Stimulated activated CD4-positive, alpha-beta T cell treated with anti-CD3 and anti-CD28 coated beads, Interleukin-1b, Interleukin-23, amount 100 ng/mL, for 48 hours (primary cell): ENCODE data around the gene AGAP1.

Experiments used
- DNase-seq: peaks from one replicate; pipeline ENCODE4 v3.0.0-alpha.2; 2020

The AGAP1 gene

GRCh38 chr2:235697041-235697440 is 203.2 kb downstream of the AGAP1 start:
- DNase-seq, result no peak

GRCh38 chr2:235698028-235698427 is 204.2 kb downstream of the AGAP1 start:
- no peak for DNase-seq

DNA sequence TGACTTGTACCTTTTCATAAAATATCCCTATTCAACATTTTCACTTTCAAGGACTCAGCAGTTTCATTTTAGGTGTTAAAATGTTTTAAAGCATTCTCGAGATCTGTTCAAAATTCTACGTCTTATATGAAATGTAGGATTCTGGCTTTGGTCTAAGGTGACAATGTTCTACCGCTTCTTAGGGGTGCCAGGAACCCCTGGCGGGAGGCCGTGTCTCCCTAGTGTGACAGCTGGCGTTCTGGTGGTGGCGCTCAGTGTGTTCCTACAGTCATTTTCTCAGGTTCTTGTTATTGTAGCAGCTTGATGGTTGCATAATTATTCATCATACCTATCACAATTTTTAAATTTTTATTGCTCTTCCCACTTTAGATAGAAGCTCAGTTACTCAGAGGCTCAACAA is 204.6 kb downstream of the AGAP1 start:
- no peak for DNase-seq

DNA sequence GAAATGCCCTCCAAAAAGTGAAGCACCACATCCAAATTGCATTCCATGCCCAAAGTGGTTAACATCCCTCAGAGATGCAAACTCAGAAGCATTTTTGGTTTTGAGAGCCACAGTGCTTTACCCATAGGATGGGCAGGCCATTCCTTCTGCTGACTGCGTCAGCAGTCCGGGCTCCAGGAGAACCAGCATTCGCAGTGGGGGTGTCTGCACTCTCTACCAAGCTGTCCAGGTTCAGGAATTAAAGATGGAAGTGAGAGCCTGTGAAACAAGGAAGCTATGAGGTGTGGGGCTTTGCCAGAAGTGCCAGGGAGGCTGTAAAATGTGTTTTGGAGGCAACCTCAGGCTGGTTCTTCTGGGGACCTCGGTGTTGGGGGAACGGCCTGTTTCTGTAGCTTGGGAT is 205.7 kb downstream of the AGAP1 start:
- no peak for DNase-seq

GRCh38 chr2:235701206-235701981 is 207.6 kb downstream of the AGAP1 start:
- no peak for DNase-seq

DNA sequence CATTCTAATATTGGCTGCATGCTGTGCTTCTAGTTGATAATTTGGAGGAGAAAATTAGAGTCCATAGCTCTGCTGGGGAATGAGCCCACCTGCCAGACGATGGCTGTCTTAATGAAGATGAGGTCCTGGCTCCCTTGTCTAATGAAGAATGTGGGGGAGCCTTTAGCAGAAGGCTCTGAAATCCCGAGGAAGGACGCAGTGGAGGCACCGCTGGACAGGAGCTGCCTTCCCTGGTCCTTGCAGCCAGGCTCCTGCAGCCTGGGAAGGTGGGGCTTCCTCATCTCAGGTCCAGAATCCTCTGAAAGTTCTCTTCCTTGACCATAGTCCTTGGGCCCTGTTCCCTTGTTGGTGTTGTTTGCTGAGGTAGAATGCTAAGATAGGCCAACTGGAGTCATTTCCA is 208.3 kb downstream of the AGAP1 start:
- DNase-seq, result no peak

DNA sequence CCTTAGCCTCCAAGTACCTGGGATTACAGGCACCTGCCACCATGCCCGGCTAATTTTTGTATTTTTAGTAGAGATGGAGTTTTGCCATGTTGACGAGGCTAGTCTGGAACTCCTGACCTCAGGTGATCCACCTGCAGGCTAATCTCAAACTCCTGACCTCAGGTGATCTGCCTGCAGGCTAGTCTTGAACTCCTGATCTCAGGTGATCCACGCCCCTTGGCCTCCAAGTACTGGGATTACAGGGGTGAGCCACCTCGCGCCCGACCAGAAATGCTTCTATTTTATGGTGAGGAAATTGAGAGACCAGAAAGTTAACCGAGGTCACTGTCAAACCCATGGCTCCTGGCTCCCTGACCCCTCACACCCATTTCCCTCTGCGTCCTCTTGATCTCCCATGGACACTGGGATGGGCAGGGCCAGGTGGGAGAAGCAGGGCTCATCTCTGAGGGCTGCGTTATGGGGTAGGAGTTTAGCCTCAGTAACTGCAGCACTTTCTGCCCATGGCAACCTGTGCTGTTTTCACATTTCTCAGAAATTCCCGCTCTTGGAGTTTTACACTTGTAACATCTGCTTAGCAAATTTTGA is 210.0 kb downstream of the AGAP1 start:
- DNase-seq, result no peak

DNA sequence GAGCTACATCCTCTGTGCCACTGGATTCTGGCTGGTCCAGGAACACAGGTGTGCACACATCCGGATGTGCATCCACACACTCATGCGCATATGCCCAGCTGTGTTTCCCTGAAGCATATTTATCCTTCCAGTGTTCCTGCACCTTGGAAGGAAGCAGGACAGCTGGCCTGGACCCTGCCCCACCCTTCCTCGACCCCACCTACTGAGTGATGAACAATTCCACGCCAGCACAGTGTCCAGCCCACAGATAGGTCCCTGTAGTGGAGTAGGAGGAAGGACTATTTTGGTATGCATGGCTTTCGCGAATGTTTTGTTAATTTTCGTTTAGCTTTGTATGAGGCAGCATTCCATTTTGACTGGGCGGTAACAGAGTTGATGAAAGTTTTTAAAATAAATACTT is 211.5 kb downstream of the AGAP1 start:
- DNase-seq, result no peak

GRCh38 chr2:235706506-235706905 is 212.7 kb downstream of the AGAP1 start:
- DNase-seq, result no peak

GRCh38 chr2:235707411-235708096 is 213.7 kb downstream of the AGAP1 start:
- no peak for DNase-seq

GRCh38 chr2:235709124-235709813 is 215.4 kb downstream of the AGAP1 start:
- DNase-seq, result no peak

- DNase-seq, result no peak
Observed at GRCh38 chr2:235709969-235710879, 216.4 kb downstream of the AGAP1 start.

- DNase-seq, result no peak
Observed at GRCh38 chr2:235710933-235711332, 217.1 kb downstream of the AGAP1 start.

DNA sequence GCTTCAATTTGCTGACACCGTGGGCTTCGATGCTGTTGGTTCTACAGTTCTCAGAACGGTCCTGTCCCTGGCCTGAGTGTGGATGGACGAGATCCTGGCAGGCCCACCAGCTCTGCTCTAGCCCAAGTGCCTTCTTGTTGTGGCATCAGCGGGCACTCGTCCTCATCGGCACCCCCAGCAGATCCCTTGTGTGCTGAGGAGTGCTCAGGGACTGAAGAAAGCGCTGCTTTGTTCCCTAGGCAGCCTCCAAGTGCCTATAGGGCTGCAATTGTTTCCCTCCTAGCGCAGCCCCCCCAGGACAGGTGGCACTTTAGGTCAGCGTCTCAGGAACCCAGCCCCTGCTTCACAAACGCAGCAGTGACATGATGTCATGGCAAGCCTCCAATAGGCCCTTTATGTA is 217.7 kb downstream of the AGAP1 start:
- DNase-seq, result no peak

DNA sequence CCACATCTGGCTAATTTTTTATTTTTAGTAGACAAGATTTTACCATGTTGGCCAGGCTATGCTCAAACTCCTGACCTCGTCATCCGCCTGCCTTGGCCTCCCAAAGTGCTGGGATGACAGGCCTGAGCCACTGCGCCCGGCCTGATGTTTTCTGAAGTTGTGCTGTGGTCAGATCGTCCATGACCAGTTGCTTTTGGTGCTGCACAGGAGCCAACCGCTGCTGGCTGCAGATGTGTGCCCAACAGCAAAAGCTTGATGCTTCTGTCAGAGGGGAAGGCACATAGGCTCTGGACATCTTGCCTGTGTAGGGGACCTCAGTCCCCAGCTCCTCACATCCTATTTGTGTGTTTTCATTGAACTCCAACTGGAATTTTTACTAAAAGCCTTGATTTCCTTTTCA is 218.3 kb downstream of the AGAP1 start:
- DNase-seq, result no peak

GRCh38 chr2:235713189-235713588 is 219.3 kb downstream of the AGAP1 start:
- no peak for DNase-seq

- DNase-seq, result no peak
Observed at GRCh38 chr2:235715601-235716000, 221.8 kb downstream of the AGAP1 start.

- DNase-seq, result no peak
Observed at GRCh38 chr2:235716875-235717496, 223.1 kb downstream of the AGAP1 start.

DNA sequence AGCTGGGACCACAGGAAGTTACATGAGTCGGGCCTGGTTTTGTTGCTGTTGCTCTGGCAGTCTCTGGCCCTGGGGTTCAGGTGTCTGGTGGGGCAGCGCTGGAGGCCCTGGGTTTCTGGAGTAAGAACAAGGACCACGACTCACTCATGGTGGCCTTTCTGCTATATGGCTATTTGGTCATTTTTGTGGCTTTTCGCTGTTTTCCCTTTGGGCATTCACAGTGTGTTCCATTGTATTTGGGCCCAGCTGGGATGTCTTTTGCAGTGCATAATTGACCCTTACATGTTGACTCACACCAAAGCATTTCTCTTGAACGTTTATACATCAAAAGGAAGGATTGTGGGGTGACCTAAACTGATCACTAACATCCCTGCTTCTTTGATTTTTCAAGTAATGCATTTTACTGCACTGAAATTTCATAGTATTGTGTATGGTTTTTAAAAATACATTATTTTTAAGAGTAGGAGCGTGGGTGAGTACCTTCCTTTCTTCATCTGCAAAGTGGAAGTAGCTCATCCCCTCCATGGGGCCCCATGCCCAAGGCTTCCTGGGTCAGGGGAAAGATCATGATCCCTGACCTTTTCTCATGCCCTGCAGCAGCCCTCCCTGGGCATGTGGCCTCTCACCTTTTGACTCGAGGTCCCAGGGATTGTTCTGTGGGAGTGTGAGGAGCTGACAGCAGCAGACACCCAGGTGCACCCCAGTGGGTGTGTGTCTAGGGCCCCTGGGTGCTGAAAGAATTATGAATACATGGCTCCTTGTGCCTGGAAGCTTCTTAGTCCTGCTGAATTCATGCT is 225.5 kb downstream of the AGAP1 start:
- DNase-seq, result no peak

- DNase-seq, result no peak
Observed at GRCh38 chr2:235721625-235722024, 227.8 kb downstream of the AGAP1 start.

DNA sequence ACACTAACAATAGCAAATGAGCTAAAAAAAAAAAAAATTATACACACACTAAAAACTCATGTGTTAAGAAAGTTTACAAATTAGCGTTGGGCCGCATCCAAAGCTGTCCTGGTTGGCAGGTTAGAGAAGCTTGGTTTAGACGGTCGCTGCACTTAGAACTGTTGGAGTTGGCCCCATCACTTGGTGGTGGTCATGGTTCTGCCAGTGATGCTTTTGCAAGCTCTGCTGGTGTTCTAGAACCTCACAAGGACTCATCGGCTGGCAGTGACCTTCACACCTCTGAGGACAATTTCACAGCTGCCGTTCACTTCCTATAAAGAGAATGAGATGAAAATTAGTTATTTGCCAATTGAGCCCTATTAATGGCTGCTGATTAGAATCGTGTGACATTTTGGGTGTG is 229.0 kb downstream of the AGAP1 start:
- DNase-seq, result no peak
